Stimulated activated CD8-positive, alpha-beta memory T cell treated with anti-CD3 and anti-CD28 coated beads, Interleukin-15, amount 100 ng/mL, for 48 hours (primary cell): ENCODE measurements around the gene ADTRP.
"Not testable (repeated sequence)": the region's sequence is repeated elsewhere in the genome, so short reads cannot be mapped to it uniquely, and the experiment has no call there.

ENCODE experiments used
- DNase-seq, 2 donors: peaks; one replicate each; pipeline ENCODE4 v3.0.0-alpha.2; 2020; ENCODE audit warnings: low read depth in 2 of 2

ADTRP gene

GRCh38 chr6:11692451-11693376 is 85.9 kb downstream of the ADTRP start:
- no peak for DNase-seq

GRCh38 chr6:11689847-11690246 is 88.8 kb downstream of the ADTRP start:
- DNase-seq, result no peak

- not testable (repeated sequence) for DNase-seq
Observed at GRCh38 chr6:11689400-11689799, 89.2 kb downstream of the ADTRP start.

- no peak for DNase-seq
Observed at GRCh38 chr6:11688425-11688709, 90.2 kb downstream of the ADTRP start.

GRCh38 chr6:11685481-11686093 is 93.0 kb downstream of the ADTRP start:
- no peak for DNase-seq

- DNase-seq, result no peak
Observed at GRCh38 chr6:11684901-11685480, 93.6 kb downstream of the ADTRP start.

DNA sequence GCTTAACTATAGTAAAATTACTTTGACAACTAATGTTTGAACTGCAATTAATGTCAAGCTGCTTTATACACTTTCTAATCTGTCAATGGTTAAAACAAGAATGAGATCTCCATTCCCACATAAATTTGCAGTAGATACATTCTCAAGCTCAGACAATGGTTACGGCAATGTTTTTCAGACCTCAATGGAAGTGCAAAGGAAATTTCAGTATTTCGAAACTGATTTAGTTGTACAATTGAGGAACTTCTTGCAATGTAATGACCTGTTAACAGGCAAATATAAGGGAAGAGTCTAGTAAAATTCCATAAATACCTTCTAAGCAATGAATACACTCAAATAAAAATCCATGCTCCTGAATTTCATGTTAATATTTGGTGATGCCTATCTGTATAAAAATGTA is 94.7 kb downstream of the ADTRP start:
- no peak for DNase-seq

DNA sequence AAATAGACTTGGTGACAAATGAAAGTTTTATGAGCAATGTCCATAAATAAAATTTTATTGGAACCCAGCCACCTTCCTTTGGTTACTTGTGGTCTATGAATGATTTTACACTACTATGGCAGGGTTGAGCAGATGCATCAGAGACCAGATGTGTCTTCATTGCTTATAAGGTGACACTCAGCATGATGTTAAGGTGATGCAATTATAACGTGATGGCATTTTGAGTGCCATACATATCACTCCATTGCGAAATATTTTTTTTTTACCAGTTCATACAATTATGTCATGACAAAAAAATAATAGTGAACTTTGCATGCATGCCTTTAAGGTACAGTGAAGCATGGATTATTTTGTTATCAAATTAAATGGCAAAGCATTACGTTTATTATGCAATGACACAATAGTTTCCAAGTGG is 96.0 kb downstream of the ADTRP start:
- DNase-seq, result no peak

DNA sequence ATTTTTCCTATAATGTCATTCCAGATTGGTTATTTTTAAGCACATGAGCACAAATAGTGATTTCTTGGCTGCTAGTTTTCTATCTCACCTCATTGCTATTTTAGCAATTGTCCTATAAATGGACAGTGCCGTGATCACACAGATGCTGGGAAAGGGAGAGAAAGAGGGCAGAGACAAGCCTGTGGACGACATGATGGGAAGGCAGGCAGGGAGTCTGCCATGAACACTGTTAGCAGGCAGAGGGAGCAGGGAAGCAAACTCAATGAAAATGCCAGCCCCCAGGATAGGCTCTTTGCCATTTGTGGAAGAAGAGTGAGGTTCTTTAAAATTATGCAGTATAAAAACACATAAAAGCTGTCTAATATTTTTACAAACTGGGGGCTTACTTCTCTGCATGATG is 96.8 kb downstream of the ADTRP start:
- DNase-seq, result no peak

GRCh38 chr6:11681357-11681756 is 97.2 kb downstream of the ADTRP start:
- no peak for DNase-seq

DNA sequence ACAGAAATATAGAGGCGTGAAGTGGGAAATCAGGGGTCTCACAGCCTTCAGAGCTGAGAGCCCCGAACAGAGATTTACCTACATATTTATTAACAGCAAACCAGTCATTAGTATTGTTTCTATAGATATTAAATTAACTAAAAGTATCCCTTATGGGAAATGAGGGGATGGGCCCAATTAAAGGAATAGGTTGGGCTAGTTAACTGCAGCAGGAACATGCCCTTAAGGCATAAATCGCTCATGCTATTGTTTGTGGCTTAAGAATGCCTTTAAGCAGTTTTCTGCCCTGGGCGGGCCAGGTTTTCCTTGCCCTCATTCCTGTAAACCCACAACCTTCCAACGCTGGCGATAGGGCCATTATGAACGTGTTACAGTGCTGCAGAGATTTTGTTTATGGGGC is 98.1 kb downstream of the ADTRP start:
- DNase-seq, result not testable (repeated sequence)

DNA sequence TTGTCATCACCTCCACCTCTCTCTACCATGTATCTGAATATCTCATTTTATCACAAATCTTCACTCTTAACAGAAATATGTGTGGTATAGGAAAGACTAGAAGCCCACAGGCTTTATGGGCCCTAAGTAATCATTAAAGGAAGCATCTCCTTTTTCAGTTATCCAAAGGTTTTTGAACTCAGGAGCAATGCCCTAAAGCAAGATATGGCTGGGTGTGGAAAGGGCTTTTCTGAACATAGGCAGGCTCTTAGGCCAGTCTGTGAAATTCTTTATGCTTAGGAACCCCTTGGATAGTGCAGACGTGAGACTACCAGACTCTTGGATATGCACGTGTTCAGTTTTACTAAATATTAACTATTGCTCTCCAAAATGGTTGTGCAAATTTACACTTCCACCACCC is 99.5 kb downstream of the ADTRP start:
- no peak for DNase-seq

- DNase-seq, result no peak
Observed at GRCh38 chr6:11675601-11676000, 103.0 kb downstream of the ADTRP start.

DNA sequence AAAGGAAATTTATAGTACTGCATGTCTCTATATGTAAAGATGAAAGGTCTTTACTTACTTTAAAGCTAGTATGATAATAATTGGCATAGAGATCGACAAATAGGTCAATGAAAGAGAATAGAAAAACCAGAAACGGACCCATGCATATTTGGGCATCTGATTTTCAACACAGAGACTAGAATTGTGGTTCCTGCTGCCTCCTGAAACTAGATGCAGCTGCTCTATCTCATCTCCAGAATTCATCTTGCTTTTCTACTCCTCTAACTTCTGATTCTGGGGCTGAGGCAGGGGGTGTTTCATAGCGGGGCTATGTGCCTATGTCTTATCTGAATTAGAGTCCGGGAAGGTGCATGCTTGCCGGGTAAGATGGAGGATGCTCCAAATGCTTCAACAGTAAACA is 105.9 kb downstream of the ADTRP start:
- no peak for DNase-seq

DNA sequence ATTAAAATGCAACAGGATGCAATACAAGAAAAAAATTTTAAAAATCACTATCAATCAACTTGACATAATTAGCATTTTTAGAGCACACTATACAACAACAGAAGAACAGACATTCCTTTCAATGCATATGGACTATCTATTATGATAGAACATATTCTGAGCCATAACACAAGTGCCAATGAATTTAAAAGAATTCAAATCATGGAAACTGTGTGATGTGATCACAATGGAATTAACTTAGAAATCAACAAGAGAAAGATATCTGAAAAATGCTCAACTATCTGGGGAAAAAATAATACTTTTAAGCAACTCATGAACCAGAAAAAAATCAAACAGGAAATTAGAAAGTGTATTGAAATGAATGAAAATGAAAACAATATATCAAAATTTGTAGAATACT is 106.3 kb downstream of the ADTRP start:
- no peak for DNase-seq

DNA sequence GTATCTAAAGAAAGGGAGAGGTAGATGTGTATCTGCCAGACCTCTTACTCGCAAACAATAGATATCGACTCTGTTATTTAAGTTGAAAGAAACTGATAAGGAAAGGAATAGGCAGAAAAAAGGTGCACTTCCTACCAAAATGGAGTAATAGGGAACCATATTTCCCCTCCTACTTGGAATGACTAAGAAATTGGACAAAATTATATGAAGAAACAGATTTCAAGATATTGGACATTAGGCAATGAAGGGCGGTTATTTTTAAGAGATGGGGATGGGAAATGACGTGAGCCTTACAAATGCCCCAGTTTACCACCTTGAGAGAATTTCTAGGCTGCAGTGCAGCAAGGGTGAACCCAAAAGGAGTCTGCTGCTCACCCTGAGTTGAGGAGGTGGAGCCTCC is 108.9 kb downstream of the ADTRP start:
- DNase-seq, result no peak

DNA sequence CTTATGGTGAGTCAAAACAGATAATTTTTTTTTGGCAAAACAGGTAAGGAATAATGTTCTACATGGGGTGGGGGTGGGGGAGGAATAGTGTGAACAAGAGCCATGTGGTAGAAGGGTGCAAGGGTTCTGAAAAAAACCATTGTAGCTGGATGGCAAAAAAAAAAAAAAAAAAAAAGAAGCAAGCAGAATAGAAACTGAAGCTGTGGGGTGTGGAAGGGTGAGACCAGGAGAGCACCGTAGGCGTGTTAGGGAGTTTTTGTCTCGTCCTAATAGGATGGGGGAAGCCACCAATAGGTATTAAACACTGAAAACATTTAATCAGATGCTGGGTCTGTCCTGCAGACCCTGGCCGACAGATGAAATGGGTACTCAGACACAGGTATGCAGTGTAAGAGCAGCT is 110.1 kb downstream of the ADTRP start:
- DNase-seq, result no peak

GRCh38 chr6:11667876-11668275 is 110.7 kb downstream of the ADTRP start:
- DNase-seq, result no peak

GRCh38 chr6:11665604-11666326 is 112.8 kb downstream of the ADTRP start:
- no peak for DNase-seq
